Stimulated activated CD8-positive, alpha-beta memory T cell treated with anti-CD3 and anti-CD28 coated beads, Interleukin-7, amount 100 ng/mL, for 4 hours (primary cell): ENCODE data around the gene ERC2.
"Not testable (repeated sequence)": the region's sequence is repeated elsewhere in the genome, so short reads cannot be mapped to it uniquely, and the experiment has no call there.

Source experiments
- DNase-seq, 2 donors: peaks; one replicate each; pipeline ENCODE4 v3.0.0-alpha.2; 2020; ENCODE audit warnings: low read depth in 2 of 2

ERC2 gene

DNA sequence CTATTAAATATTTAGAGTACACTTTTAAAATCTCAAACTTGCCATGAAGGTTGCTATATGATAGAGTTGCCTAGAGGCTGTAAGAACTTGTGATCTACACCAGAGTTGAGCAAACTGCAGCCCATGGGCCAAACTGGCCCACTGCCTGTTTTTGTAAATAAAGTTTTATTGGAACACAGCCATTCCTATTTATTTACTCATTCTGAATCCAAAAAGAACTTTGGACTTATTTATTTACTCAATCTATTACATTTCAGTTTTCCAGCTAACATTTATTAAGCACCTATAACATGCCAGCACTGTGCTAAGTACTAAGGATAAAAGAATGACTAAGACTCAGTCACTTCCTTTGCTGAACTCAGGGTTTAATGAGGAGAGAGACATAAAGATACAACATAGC lies 403.6 kb downstream of the ERC2 start:
- DNase-seq = no peak

DNA sequence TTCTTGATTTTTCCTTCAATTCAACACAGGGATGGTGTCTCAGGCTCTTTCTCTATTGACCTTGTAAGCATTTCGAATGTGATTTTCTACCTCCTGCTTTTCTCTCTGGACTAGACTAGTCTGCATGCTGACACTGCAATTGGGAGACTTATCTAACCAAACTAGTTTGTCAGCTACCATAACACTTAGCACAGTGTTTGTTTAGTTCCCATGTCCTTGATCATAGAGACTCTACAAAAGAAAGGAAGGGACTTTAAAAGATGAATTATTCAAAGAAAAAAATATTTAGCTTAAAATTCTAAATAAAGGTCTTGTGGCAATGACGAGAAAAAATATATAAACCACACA lies 407.0 kb downstream of the ERC2 start:
- no peak for DNase-seq

DNA sequence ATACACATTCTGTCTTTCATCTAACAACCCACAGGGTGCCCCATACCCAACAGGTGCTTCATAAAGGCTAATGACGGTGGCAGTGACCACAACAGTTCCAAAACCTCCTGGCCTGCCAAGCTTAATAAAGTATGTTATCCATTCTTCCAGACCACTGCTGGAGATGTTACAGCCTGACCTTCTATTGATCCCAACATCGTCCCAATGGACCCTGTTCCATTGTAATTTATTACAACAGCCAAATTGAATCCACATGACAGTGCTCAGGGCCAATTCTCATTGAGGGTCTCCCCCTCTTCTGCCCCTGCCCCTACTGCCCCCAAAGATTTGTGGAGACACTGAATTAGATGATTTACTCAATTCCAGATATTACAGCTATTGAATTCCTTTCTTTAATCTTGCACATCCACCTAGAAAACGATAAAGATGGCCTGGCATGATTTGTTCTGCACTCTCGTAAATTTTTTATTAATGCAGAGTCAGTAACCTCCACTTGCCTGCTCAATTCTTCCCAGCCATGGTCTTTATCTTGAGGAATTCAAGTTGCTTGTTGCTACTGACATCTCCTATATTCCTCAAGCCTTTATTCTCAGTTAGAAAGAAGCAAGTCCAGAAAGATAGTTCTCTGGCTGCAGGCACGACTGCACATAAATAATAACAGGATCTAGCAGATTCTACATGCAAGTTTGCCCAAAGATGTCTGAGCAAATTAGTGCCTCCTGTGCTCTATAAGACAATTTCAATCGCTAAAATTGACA lies 407.6 kb downstream of the ERC2 start:
- DNase-seq = no peak

DNA sequence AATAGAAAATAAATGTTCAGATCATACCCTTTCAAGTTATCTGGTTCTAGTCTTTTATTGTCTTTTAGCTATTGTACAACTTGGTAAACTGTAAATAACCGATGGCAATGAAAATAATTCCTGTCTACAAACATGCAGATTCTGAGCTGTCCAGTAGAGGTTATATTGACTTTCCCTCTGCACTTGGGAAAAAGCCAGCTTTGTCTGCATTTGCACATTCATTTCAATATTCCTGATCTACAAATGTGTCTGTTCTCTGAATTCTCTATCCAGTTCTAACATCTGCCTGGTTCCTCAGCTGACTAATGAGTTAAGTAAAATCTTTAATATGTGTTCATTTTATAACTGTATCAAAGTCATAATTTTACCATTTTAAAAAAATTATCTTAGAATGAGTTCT lies 408.5 kb downstream of the ERC2 start:
- DNase-seq = no peak

DNA sequence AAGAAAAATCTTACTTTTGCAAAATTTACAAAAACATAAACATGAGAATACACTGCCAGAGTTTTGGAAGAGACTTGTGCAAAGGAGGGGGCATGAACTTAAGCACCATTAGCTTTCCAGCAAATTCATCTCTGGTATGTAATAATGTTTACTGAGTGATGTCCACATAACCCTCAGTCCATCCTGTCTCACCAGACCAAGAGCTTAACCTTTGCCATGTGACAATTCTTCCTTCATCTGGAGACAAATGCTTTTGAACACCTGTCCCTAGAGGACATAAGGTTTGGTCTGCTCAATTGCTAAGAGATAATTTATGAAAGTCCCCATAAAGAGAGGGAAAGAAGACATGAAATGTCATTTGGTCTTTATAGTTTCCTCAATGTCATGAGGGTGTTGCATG lies 412.3 kb downstream of the ERC2 start:
- no peak for DNase-seq

DNA sequence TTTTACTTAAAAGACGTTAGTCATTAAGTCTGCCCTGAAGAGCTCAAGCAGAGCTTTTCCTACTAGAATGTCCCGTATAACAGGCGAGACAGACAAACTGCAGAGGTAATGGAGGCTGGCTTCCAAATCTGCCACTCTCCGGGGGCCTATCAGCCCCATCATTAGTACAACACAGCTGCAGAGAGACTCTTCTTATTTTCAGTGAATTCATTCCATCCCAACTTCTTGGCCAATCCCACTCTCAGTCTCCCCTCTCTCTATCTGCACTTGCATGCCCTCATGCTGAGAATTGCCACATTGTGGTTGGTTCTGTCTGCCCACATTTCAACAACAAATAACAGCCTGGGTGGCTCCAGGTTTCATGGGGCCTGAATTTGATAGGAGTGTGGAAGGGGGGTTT lies 412.7 kb downstream of the ERC2 start:
- DNase-seq = no peak

DNA sequence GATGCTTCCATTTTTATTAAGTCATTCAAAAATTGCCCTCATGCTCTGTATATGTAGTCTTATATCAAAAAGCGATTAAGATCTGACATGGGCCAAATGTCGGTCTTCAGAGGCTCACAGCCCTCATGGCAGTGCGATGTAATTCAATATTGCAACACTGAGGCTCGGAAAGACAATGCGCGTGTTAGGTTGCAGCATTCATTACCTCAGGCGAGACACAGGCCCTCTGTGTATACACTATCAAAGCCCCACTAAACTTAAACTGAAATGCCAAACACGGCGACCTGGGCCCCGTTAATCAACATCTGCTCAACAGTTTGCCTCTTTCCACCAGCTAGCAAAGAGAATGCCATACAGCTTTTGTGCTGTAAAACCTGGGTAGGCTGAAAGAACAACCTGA lies 413.4 kb downstream of the ERC2 start:
- no peak for DNase-seq

DNA sequence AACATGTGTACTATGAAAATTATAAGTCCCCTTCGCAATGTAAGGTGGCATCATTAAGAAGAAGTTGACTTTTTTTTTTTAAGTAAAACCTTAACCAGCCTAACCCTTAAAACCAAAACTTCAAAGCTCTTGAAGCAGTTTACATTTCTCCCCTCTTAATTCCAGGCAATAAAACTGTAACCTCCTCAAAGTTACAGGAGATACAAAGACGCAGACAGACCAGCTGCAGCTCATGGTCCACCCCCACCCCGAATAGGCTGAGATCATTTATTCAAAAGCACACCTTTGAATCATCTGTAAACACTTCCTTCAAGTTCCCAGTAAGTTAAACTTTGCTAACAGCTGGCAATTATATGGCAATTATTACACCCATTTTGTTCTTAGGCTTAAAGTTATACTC lies 414.5 kb downstream of the ERC2 start:
- DNase-seq = no peak

DNA sequence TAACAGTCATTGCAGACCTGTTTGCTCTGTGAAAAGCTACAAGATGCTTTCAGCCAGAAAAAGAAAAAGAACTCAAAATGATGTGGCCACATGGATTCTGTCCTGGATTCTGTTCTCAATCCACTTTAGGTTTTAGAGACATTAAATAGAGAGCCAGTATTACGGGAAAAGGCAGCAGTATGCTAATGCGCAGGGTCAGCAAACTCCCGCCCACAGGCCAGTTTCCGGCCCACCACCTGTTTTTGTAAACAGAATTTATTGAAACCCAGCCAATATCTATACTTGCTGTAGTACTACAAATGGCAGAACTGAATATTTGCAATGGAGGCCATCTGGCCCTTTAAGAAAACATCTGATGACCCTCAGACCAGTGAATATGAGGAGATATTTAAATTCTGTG lies 416.1 kb downstream of the ERC2 start:
- DNase-seq = no peak

DNA sequence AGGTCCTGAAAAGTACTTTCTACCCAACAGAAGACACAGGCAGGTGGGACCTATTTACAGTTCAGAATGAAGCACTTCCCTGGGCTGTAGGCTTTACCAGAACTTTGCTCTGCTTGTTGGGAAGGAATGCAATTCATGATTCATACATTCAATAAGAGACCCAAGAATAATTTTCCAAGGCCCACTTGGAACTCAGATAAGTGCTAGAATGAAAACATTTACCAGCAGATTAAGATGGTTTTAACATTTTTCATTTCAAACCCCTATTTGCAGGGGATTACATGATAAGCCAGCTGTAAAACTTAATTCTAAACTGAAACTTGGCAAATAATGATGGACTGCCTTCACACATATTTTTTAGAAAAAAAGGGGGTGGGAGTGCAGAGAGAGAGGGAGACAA lies 417.2 kb downstream of the ERC2 start:
- no peak for DNase-seq

DNA sequence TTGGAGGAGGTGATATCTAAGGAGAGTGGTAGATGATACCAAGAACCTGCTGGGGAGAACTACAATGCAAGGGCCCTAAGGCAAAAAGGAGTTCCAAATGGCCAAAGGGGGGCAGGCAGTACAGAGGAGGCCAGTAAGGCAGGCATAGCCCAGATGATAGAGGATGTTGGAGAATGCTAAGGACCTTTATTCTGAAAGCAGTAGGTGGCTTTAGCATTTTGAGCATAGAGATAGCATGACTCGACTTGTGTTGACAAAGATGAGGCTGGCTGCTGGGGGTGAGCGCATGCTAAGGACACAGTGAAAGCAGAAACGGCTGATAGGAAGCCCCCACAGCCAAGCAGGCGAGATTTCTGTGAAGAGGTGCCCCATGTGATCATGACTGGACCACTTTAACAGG lies 419.3 kb downstream of the ERC2 start:
- no peak for DNase-seq

DNA sequence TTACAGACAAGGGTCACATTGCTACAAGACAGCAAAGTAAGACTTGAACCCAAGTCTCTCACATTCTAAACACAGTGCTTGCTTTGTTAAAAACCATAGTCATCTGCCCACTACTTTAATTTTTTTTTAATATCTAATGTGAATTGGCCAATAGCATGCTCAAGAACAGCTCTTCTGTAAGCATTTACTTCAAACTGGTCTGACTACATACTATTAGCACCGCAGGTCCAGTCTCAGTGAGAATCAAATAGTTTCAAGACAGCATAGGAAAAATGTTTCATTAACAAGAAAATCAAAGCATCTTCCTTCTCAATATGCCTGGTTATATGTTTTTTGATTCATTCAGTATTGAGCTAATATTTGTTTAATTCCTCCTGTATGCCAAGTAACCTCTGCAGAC lies 419.9 kb downstream of the ERC2 start:
- no peak for DNase-seq

DNA sequence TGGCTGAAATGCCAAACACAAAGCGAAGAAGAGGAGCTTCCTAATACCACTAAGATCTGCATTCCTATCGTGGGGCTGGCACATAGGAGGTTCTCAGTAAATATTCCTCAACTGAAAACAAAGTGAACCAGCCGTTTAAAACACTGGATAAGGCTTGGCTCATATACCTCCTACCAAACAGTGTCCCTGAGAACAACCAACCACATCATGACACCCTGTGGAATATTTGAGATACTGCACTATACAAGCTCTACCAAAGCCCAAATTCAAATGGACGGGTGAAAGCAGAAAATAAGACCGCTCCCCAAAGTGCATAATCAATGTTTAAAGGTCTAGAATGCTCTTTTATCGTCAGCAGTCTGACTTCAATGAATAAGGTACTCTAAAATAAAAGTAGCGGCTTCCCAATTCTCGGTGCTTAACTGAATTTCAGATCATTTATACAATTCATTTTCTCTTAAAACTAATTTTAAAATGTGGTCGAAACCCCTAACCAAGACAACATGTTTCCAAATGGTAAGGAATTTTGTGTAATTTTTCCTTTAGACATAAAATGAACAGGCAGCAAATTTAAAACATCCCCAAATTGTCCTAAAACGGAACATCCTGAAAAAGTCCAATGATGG lies 425.8 kb downstream of the ERC2 start:
- DNase-seq = no peak

DNA sequence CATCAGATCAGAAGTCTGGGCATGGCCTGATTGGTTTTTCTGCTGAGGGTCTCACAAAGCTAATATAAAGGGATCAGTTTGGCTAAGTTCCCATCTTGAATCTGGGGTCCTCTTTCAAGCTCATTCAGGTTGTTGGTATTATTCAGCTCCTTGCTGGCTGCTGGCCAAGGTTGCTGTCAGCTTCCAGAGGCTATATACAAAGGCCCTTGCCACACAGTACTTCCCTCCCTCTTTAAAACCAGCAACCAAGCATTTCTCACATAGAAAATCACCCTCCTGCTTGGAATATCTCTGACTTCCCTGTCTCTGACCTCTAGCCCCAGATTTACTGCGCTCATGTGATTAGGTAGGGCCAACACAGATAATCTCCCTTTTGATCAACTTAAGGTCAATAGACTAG lies 442.9 kb downstream of the ERC2 start:
- DNase-seq = no peak

DNA sequence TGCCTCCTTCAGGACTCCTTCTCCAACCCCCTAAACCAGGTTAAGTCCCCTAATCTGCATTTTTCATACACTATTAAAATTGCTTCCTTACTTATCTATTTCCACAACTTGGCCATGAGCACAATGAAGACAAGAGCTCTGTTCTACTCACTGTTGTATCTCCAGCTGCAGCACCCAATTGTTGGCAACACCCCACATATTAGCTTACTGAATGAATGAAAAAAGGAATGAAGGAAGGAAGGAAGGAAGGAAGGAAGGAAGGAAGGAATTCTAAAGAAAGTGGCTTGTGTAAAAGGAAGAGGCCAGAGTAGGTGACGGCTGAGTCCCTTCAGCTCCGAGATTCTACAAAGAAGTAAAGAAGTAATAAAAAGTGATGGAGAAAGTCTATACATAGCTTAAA lies 444.7 kb downstream of the ERC2 start:
- no peak for DNase-seq

DNA sequence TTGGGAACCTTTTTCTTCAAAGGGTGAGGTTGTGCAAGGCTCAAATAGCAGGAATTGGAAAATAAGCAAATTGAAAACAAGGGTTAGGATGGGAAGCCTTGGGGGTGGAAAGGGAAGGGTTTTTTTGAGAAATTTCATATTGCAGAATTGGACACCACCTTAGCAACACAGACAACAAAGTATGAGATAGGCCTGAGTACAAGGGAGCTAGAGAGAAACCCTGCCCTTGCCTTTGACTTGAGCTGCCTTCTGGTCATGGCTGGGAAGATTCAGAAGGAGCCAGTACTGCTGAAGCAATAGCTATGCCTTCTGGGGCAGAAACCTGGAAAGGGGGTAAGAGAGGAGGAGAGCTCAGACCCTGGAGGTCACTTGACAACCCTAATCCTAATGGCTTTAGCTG lies 445.6 kb downstream of the ERC2 start:
- DNase-seq = no peak

DNA sequence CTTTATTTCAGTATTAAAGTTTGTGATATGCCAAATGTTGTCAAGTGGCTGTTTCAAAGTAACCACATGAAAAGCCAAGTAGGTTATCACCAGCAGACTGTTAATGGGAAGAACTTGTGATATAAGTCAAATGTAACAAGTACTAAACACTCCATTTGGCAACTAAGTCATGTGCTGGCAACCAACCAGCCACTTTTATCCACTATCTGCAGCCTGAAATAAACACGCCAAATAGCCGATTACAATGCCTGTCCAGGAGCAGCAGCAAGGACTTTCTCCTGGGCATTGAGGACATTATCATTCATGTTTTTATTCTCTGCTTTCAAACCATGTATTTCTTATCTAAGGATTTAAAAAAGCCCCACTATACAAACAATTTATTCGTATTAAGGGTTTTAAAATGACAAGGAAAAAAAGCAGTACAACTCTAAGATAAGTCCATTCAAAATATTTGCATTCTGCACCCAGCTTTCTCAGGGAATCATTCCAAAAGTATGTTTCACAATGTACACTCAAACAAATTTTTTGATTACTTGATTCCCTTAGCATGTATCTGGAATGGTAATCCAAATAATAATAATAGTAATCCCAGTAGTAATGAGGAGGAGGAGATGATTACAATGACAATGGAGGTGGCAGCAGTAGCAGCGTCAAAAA lies 448.6 kb downstream of the ERC2 start:
- DNase-seq = no peak

DNA sequence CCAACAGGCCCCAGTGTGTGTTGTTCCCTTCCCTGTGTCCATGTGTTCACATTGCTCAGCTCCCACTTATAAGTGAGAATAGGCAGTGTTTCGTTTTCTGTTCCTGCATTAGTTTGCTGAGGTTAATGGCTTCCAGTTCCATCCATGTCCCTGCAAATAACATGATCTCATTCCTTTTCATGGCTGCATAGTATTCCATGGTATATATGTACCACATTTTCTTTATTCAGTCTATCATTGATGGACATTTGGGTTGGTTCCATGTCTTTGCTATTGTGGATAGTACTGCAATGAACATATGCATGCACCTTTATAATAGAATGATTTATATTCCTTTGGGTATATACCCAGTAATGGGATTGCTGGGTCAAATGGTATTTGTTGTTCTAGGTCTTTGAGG lies 452.9 kb downstream of the ERC2 start:
- DNase-seq = not testable (repeated sequence)

DNA sequence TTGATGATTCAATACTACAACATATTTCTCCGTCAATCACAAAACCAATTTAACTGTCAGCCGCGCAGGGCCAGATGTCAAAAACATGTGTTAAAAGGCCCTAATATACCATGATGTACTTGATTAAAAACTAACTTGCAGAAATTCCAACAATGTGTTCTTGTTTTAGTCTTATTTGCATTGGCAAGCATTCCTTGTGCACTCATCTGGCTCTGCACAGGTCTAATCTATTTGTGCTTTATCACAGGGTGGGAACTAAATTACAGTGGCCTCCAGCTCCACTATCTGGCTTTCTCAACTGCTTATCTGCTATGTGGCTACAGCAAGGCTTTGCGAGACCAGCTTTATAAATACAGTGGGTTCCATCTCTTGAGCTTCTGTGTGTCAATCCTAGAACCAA lies 455.5 kb downstream of the ERC2 start:
- no peak for DNase-seq

DNA sequence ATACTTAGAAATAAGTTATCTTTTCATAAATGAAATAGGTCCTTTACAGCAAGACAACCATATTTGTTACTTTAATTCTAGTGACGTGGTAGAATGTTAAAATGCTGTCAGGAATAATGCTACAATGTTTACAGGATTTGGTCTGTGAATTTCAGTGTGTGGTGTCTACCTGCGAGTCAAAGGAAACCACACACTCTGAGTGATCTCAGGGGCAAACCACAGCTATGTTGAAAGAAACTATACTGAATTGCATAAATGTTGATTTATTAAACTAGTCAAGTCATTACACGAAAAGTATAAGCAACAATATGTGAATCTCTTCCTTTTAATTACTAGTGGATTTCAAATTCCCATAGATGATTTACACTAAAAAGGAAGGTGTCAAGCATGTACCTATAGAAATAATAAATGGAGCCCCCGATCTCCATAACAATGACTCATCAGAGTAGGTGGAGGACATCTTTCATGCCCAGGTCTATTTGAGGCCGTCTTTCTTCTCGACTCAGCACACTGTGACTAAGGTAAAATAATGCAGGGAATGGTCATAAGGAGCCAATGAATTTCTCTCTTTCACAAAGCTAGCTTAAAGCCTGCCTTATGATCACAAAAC lies 463.0 kb downstream of the ERC2 start:
- no peak for DNase-seq

DNA sequence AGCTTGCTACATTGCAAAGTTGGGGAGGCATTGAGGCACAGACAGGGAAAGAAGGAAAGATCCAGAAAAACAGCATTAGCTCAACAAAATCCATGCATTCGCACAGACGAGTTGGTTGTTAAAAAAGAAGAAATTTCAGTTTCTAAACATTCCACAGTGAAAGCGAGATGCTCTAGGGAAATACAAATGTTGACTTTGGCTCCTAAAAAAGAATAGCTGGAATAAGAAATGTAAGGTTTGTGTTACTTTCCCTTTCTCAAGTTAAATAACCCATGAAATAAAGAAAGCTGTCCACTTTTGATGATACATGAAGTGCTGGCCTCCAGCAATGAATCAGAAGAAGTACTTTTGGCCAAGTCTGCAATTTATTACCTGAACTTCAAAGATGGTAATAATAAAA lies 465.1 kb downstream of the ERC2 start:
- no peak for DNase-seq

DNA sequence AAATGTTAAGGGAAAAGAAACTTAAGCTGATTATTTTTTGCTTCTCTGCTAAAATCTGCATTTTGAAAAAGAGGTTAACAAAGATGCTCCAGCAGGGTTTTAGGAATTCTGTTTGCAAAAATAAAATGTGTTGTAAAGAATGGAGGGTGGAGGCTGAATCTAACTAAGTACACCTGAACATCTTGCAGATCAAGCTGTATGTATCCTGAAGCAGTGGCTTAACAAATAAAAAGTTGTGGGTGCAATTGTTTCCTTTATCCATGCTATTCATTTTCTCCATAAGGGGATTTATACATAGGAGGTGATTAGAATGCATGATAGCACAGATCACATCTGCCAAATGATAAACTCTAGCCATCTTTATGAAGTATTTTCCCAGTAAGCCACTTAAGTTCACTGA lies 466.3 kb downstream of the ERC2 start:
- no peak for DNase-seq

DNA sequence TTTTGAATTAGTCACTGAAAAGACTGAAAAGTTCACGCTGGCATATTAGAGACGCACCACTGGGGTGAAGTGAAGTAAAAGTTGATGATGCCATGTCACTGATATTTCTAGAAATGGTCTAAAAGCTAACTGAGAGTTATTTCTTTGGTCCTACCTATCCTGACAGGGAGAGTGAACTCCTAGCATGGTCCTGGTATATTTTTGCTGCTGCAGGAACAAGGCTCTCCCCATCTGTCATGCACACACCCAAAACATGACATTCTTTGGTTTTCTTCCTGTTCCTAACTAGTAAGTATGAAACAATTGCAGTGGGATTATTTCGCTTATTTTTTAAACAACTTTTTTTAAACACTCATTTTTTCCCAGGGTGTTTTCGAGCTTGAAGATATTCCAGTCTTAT lies 466.7 kb downstream of the ERC2 start:
- no peak for DNase-seq
